Stimulated activated CD8-positive, alpha-beta memory T cell treated with anti-CD3 and anti-CD28 coated beads, Interleukin-7, amount 100 ng/mL, for 48 hours (primary cell): ENCODE data around the gene ATF3.

ENCODE experiments used
- DNase-seq, 2 donors: peaks; one replicate each; pipeline ENCODE4 v3.0.0-alpha.2; 2020; ENCODE audit warnings: low read depth in 1 of 2; ENCODE audit errors: extremely low read depth in 1 of 2

ATF3 gene, protein sequence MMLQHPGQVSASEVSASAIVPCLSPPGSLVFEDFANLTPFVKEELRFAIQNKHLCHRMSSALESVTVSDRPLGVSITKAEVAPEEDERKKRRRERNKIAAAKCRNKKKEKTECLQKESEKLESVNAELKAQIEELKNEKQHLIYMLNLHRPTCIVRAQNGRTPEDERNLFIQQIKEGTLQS

DNA sequence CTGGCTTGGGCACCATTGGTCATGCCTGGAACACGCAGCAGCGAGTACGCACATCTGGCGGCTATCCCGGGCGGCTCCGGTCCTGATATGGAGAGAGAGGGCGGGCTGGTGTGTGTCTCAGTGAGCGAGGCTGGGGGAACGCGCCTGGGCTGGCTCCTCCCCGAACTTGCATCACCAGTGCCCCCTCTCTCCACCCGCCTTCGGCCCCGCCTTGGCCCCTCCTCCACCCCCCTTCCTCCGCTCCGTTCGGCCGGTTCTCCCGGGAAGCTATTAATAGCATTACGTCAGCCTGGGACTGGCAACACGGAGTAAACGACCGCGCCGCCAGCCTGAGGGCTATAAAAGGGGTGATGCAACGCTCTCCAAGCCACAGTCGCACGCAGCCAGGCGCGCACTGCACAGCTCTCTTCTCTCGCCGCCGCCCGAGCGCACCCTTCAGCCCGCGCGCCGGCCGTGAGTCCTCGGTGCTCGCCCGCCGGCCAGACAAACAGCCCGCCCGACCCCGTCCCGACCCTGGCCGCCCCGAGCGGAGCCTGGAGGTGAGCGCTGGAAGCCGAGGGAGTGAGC is at the start of gene ATF3:
TSS of gene ATF3 (plus strand) at position 370 of the 567 bp plus-strand sequence. CDS start 6,261 bp downstream, outside the sequence.
- peak; percentile 85 to 92 for DNase-seq

DNA sequence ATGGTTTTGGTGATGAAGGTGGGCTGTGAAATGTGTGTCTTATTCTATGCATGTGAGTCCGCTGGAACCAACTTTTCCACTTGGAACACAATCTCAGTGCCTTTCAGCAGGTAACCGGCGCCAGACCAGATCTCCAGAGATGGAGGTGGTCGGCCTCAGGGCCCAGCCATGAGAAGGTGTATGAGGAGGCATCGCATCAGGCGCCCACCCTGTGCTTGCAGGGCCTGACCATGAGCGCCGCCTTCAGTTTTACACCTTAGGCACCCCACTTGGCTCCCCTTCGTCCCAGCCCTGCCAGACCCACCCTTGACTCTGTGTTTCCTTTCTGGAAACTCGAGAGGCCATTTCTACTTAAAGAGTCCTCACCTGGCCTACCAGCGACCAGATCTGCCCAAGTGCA is 48.6 kb upstream of the ATF3 start:
- DNase-seq, result no peak

DNA sequence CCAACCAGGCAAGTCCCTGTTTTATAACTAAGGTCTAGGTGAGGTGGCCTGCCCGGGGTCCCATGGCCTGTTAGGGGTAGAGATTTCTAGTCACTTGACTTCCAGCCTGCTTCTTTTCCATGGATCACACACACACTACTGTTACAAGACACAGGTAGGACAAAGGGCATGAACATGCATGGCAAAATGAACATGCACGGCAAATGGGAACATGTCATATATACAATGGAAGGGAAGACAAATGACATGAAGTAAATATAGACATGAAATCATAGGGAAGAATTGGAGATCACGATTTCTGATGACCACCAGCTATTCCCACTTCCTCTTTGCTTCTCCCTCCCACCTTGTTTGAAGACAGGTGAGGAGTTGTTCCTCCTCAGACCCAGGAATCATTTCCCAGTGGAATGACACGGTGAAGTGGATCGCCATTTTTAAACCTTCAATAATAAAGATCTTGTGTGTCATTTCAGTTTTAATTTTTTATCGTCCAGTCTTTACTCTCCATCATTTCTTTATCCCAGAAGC is 47.6 kb upstream of the ATF3 start:
- DNase-seq, result no peak

DNA sequence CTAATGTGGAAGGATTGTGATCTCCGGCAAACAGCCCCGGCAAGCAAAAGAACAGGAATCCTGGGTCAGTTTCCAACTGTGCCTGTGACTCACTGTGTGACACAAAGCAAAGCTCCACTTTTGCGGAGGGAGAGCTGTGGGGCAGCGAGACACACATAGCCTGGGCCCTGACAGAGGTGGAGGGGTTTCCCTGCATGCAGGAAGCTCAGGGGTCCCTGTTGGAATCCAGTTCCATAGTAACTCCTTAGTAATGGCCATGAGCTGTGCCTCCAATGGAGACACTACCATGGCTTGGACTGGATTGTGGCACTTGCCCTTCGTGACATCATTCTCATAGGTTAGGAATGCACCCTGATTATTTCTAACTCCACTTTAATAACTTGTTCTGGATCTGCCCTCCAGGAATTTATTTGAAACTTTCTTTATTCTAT is 47.0 kb upstream of the ATF3 start:
- no peak for DNase-seq

DNA sequence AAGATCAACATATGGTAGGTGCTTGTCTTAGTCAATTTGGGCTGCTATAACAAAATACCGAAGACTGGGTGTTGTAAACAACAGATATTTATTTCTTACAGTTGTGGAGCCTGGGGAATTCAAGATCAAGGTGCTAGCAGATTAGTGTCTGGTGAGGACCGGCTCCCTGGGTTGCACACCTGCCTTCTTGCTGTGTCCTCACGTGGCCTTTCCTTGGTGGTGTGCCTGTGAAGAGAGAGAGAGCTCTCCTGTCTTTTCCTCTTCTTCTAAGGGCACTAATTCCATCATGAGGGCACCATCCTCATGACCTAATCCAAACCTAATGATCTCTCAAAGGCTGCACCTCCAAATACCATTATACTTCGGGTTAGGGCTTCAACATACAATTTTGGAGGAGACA is 45.8 kb upstream of the ATF3 start:
- DNase-seq, result no peak

DNA sequence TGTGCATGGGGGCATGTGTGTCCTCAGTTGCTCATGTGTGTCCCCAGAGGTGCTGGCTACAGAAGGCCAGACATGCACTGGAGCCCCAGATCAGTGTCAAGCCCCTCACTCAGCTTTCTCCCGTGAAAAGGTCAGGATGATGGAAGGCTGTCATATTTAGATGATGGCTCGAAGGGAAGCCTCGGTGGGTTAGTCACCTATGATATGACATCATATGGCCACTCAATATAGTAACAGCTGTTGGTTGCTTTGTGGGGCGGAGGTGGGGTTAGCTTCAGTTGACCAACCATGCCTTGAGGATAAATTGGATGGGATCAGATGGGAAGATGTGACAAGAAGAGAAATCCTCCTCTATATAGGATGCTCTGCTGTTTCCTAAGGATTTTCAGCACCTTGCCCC is 43.5 kb upstream of the ATF3 start:
- no peak for DNase-seq

DNA sequence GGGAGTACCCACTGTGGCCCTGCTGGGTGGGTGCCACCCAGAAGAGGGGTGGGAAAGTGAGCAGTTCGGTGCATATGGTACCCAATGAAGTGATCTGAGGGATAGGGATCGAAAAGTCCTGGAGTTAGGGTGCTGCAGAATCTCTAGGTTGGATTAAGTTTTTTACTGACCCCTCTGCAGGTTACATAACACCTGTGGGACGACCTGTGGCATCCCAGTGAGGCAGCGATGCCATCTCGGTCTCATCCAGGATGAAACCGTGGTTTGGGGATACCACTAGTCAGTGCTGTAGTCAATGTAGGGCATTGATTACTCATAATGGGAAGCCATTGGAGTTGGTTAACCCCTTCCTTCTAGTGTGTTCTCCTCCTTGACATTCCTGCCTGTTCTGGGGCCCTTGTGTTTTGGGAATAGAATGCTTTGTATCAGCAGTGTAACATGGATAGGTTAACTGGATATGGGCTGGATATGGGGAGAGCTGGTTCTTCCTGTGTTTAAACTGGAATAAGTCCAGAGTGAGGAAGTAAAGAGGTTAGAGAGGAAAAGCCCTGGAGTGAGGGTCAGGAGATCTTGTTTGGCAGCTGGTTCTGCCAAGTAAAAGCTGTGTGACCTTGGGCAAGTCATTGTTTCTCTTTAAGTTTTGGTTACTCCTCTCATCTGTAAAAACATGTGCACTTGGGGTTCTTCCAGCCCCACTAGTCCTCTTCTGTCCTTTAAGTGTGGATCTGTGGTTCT is 42.8 kb upstream of the ATF3 start:
- no peak for DNase-seq

DNA sequence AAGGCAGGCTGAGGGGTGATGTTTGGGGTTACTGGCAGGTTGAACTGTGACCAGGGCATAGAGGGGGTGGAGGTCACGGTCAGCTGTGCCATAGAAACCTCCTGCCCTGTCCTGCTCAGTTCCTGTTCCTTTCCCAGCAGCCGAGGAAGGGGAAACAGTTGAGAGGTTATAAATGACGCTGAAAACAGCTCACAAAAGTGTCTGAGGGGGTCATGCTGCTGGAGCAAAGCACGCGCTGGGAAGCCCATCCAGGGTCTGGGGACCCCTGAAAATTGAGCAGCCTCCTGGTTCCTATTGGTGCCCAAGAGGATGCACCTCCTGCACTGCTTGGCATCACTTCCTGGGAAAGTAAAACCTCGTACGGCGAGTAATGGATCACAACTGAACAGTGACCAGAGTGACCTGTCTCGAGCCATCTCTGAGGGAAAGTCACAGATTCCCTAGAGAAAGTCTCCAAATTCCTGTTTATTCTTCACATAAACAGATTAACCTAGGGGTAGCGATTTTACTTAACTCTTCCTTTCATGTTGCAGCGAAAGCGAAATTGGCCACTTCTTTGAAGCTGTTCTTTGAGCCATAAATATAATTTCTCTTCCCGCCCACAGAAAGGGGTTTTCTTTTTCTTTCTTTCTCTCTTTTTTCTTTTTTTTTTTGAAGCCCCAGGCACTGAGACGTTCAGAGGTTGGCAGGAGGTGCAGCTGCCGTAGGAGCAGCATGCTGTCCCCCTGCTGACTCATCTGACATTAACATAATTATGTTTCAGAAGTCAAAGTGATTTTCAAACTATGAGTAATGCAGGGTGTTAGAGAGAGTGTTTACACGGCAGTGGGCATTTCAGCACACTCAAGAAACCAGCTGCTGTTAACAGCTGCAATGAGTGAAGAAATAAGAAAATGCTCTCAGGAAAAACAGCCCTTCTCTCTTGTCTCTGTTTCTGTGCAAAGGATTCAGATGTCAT is 41.8 kb upstream of the ATF3 start:
- DNase-seq, result peak; percentile 24 to 72

DNA sequence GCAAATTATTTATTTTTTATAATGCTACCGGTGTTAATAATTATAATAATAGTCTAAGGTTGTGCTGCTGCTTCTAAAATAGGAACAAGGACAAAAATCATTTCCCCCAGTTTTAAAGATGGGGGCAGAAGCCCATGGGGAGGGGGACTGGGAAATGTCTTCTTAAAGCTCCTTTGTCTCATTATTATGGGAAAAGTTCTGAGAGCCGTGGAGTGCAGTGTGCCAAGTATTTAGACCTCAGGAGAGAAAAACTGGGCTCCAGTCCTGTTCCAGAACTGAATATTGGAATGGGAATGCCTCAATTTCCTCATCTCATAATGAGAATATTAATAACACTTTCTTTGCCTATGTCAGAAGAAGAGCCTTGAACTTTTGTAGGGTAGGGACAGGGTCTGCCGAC is 40.9 kb upstream of the ATF3 start:
- no peak for DNase-seq

DNA sequence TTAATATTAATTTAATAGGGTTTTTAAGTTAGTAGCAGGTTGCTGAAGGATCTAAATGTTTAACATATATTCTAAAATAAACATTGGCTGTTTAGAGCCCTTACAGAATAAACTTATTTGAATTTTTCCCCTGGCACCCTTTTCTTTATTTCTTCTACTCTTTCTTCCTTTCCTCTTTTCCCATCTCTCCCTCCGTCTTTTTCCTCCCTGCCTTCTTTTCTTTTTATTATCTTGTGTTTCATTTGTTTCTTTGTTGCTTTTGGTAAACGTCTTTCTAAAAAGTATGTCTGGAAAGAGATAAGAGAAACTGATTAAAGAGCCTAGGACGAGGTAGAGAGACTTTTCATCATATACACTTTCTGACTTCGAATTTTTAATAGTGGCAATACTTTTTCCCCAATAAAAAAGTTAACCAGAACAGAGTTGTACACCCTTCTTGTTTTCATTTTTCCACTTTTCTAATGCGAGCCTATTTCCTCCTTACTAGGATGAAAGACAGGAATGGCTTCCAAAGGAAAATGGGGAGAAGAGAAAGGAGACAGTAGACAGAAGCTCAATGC is 39.5 kb upstream of the ATF3 start:
- DNase-seq, result no peak

DNA sequence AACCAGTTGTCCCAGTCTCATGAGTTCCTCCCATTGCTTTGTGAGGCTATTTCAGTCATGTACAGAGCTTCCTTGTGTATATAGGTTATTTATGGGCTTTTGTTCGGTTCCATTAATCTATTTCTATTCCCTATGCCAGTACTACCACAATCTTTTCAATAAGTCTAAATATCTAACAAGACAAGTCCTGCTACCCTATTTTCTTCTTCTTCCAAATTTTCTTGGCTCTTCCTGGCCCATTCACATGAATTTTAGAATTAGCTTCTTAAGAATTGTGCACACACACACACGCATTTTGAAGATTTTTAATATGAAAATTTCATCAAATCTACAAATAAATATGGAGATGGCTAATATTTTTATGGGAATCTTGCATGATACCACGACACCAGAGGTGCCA is 33.8 kb upstream of the ATF3 start:
- no peak for DNase-seq

DNA sequence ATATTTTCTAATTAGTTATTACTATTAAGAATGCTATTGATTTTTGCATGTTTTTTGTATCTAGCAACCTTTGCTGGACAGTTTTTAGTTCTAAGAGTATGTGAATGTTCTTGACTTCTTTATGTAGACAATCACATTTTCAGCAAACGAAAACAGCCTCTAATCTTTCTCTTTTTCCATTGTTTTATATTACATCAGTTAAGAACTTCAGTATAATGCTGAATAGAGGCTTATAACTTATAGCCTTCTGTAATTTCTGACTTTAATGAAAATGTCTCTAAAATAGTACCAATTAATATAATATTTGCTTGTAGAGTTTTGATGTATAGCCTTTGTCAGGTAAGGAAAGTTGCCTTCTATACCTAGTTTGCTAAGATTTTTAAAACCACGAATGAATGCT is 33.2 kb upstream of the ATF3 start:
- DNase-seq, result no peak

DNA sequence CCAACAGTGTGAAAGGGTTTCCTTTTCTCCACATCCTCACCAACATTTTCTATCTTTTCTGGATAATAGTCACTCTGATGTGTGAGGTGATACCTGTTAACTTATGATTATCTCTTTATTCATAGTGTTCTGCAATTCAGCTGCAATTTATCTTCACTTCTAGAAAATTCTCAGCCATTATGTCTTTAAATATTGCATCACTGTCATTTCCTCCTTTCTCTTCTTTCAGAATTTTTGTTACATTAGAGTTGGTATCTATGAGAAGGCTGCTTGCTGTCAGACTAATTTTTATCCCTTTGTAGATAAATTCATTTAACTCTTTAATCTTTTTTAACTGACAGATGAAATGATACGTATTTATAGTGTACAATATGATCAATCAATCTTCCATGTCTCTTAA is 30.5 kb upstream of the ATF3 start:
- no peak for DNase-seq

DNA sequence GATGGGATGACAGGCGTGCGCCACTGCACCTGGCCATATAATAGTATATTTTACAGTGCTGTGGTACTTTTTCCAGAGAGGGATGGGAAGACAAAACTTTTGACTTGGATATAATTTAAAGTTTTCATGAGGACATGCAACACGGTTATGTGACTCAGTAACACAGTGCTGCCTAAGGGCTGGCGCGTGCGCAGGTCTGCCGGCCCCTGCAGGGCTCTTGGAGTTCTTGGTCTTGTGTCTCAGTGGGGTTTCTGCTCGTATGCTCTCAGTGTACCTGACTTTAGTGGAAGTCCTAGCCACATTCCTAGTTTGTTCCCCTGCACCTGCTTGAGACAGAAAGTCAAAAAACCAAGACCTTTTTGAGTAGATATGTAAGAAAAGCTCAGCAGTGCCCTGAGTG is 27.5 kb upstream of the ATF3 start:
- DNase-seq, result no peak

DNA sequence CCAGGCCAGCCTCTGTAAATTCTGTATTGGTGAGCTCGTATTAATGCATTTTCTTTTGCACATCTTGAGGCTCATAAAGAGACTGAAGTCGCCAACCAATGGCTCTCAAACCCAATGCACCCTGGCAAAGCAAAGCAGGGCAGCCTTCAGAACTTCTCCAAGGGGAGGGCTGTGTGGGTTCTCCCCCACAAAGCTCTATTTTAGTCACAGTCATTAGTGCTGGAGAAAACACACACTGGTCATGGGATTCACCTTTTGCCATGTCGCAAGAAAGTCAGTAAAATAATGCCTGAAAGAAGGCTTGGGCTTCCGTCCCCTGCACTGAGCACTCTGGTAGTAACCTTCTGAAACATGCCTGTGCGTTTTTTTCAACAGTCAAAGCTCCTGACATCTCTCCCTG is 26.3 kb upstream of the ATF3 start:
- DNase-seq, result no peak

DNA sequence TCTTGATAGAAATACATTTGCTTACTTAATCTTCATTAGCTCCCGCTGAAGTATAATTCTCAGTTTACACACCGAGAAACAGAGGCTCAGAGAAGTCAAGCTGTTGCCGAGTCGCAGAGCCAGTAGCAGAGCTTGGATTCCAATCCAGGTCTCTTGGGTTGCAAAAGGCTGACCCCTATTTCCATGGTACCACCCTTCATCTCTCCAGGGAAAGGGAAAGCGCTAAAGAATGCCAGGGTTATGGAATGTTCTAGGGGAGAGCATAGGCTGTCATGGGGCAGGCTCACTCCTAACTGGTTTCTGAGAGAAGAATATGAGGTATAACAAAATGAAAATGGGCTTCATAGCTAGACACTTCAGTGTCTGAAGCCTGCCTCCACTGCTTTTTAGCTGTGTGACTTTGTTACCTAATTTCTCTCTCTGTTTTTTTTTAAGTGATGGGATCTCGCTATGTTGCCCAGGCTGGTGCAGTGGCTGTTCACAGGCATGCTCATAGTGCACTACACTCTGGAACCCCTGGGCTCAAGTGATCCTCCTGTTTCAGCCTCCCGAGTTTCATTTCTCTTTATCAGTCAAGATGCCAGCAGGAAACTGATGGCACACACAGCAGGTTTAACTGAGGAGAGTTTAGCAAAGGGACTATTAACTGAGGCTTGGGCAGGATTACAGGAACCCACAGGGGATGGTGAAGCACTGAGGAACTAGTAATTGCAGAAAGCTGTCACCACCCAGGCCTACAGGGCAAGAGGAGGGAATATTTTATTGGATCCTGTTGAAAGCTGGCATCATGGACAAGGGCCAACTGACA is 25.5 kb upstream of the ATF3 start:
- no peak for DNase-seq

DNA sequence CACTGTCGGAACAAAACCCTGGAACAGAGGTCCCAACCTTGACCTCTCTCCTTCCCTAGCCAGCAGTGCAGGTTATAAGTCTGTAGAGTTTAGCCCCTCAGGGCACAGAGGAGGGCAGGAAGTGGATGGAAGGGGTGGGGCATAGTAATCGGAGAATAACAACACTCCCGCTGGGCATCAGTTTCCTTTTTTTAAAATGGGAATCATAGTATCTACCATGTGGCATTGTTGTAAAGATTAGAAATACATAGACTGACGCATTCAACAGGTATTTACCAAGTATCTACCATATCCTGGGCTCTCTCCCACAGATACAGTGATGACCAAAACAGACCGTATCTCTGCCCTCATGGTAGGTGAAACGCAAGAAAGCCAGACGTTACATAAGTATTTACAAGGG is 24.9 kb upstream of the ATF3 start:
- DNase-seq, result no peak

DNA sequence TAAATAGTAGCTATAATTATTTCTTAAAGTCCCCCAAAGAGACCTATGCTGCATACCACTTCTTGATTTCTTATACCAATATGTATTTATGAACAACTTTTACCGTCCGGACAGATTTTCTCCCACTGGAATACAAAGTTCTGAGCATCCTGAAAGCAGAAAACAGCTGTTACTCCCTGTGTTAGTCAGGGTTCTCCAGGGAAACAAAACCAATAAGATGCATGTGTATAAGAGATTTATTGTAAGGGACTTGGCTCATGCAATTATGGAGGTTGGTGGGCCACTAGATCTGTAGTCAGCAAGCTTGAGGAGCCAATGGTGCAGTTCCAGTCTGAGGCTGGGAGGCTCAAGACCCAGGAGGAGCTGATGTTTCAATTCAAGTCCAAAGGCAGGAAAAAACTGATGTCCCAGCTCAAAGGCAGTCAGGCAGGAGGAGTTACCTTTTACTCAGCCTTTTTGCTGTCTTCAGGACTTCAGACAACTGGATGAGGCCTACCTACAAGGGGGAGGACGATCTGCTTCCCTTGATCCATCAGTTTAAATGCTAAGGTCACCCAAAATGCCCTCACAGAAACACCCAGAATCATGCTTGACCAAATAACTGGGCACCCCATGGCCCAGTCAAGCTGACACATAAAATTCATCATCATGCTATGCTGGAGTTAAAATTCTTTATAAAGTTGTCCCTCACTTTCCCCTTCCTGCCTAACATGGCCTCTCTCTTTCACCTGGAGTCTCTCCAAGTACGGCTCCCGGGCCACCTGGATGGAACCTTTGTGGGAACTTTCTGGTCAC is 24.3 kb upstream of the ATF3 start:
- DNase-seq, result no peak

DNA sequence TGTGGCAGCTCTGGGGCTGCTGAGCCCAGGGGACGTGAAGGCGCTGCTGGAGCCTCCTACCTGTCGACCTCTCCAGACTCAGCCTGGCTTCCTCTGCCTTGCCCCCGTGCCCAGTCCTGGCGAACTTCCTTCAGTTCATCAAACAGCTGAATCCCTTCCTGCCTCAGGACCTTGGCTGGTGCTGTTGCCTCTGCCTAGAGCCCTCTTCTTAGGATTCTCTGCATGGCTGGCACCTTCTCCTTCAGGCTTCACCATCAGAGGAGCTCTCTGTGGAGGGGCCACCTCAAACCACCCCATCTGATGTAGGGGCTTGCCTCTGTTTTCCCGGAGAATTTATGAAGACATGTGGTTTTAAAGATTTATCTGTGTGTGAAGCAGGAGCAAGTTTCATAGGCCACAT is 23.4 kb upstream of the ATF3 start:
- DNase-seq, result no peak
